HFFc6 (cell line): ENCODE data around the gene RIIAD1. TPM values are rescaled to one million over a fixed set of nuclear protein-coding genes. Genes with fewer than 3 reads are reported as not detected.

Source experiments
- DNase-seq: peaks from one replicate; pipeline ENCODE4 v3.0.0-alpha.2; 2018
- H3K27ac Mint-ChIP-seq: 2 replicates; pipeline ENCODE4 v1.8.0; 2020; ENCODE audit warnings: mild to moderate bottlenecking, mixed read lengths
- H3K27me3 Mint-ChIP-seq: 2 replicates; pipeline ENCODE4 v1.8.0; 2021; ENCODE audit warnings: mild to moderate bottlenecking, moderate library complexity, mixed read lengths; ENCODE audit not compliant: insufficient read depth
- H3K36me3 Mint-ChIP-seq: 2 replicates; pipeline ENCODE4 v1.8.0; 2021; ENCODE audit warnings: low read depth, mixed read lengths
- H3K4me1 Mint-ChIP-seq: 2 replicates; pipeline ENCODE4 v1.8.0; 2020; ENCODE audit warnings: low read depth, mixed read lengths
- H3K4me3 Mint-ChIP-seq: 2 replicates; pipeline ENCODE4 v1.8.0; 2020; ENCODE audit warnings: mild to moderate bottlenecking, moderate library complexity, mixed read lengths
- H3K9me3 Mint-ChIP-seq: 2 replicates; pipeline ENCODE4 v1.8.0; 2020; ENCODE audit warnings: mild to moderate bottlenecking, mixed read lengths
- CTCF ChIP-seq: fragments of 200-600 bp; sonication (generic); IDR thresholded peaks from 2 replicates; pipeline ENCODE4 v1.5.0; 2021; ENCODE audit warnings: antibody characterized with exemption, mild to moderate bottlenecking
- total RNA-seq, 6 experiments: library from RNA; stranded (reverse); fragmentation: NEBNext Ultra II Directional; extraction: Animal tissue kit (Norgen Biotek cat#: 25700); gene quantifications; 2 replicates in 1 of 6; 3 replicates in 5 of 6; pipeline ENCODE4 v1.2.3, GENCODE V29; 2021

RIIAD1 gene
- total RNA-seq, 6 experiments from 2014 or later = not detected

- TF ChIP-seq CTCF = no peak
- no peaks in the 10 kb centered on the region for H3K36me3 Mint-ChIP-seq
- H3K4me1 Mint-ChIP-seq = peaks cover 8% of the 10 kb centered on the region
- peaks cover 14% of the 10 kb centered on the region for H3K27me3 Mint-ChIP-seq
- no peak overlapping the region for H3K4me3 Mint-ChIP-seq
- no peak overlapping the region for H3K27ac Mint-ChIP-seq
- no peaks in the 10 kb centered on the region for H3K9me3 Mint-ChIP-seq
- no peak for DNase-seq
These were observed 54.8 kb downstream of the RIIAD1 start for GRCh38 chr1:151775894-151776664.

- no peak for DNase-seq
- H3K27me3 Mint-ChIP-seq = peaks cover 11% of the 10 kb centered on the region
- no peak for TF ChIP-seq CTCF
- H3K4me3 Mint-ChIP-seq = no peak overlapping the region
- no peaks in the 10 kb centered on the region for H3K36me3 Mint-ChIP-seq
- no peak overlapping the region for H3K27ac Mint-ChIP-seq
- peaks cover 8% of the 10 kb centered on the region for H3K4me1 Mint-ChIP-seq
- H3K9me3 Mint-ChIP-seq = no peaks in the 10 kb centered on the region
These were observed 55.3 kb downstream of the RIIAD1 start for GRCh38 chr1:151776665-151777062.

GRCh38 chr1:151777317-151777716 lies 56.0 kb downstream of the RIIAD1 start:
- Mint-ChIP-seq H3K4me1 (peaks cover 8% of the 10 kb centered on the region), H3K27ac (no peak overlapping the region), H3K4me3 (no peak overlapping the region), H3K27me3 (peaks cover 18% of the 10 kb centered on the region), H3K36me3 (no peaks in the 10 kb centered on the region), H3K9me3 (no peaks in the 10 kb centered on the region)
- no peak for DNase-seq
- TF ChIP-seq CTCF = no peak

Other genes starting within 250 kb of the RIIAD1 start
- gene CGN, start 210.1 kb upstream of the RIIAD1 start, total RNA-seq = under 1 TPM; 0.17 to 0.28 (median 0.21) TPM
- gene TUFT1, start 181.2 kb upstream of the RIIAD1 start, total RNA-seq = 10 to 100 TPM in 2 of 6 experiments, 1 to 10 TPM in 4; 6.5 to 20.2 (median 7.3) TPM
- 10 to 100 TPM; 29.2 to 31.8 (median 31.0) TPM for gene SNX27, start 109.5 kb upstream of the RIIAD1 start, total RNA-seq
- not detected for gene CELF3, start 4.7 kb upstream of the RIIAD1 start, total RNA-seq
- 100 to 1,000 TPM in 2 of 6 experiments, 10 to 100 TPM in 4; 91.4 to 116 (median 96.2) TPM for gene MRPL9, start 42.0 kb downstream of the RIIAD1 start, total RNA-seq
- gene TDRKH, start 69.0 kb downstream of the RIIAD1 start, total RNA-seq = 1 to 10 TPM; 1.1 to 2.0 (median 1.5) TPM
- gene LINGO4, start 83.9 kb downstream of the RIIAD1 start, total RNA-seq = not detected
- gene RORC, start 110.3 kb downstream of the RIIAD1 start, total RNA-seq = not detected
- gene C2CD4D, start 118.3 kb downstream of the RIIAD1 start, total RNA-seq = not detected
- gene THEM5, start 132.2 kb downstream of the RIIAD1 start, total RNA-seq = not detected
- 10 to 100 TPM in 1 of 6 experiments, 1 to 10 TPM in 5; 8.0 to 10.1 (median 9.3) TPM for gene THEM4, start 188.0 kb downstream of the RIIAD1 start, total RNA-seq